M059J (cell line): ENCODE measurements around the gene RASA2. TPM values are rescaled to one million over a fixed set of nuclear protein-coding genes. Genes with fewer than 3 reads are reported as not detected.
A peak's percentile ranks its signal among the peaks of the same experiment; 100 is the strongest.

Experiments used
- DNase-seq: peaks from one replicate; pipeline ENCODE4 v3.0.0-alpha.2; 2012; ENCODE audit warnings: low read depth
- total RNA-seq: library from RNA; depleted of rRNA; stranded (reverse); fragments of >200 nt; shearing (Covaris generic); gene quantifications from 2 replicates; pipeline ENCODE4 v1.2.3, GENCODE V29; 2014

Gene RASA2
- total RNA-seq, 1 experiment from 2014 or later = 16.4 TPM

GRCh38 chr3:141643391-141643790 is 156.6 kb downstream of the RASA2 start:
- peak; percentile 80 for DNase-seq

GRCh38 chr3:141643796-141644195 is 157.0 kb downstream of the RASA2 start:
- no peak for DNase-seq

GRCh38 chr3:141644931-141645330 is 158.1 kb downstream of the RASA2 start:
- DNase-seq = peak; percentile 57

- peak; percentile 85 for DNase-seq
Measured at GRCh38 chr3:141646760-141647561, 160.1 kb downstream of the RASA2 start.

- DNase-seq = no peak
Measured at GRCh38 chr3:141647562-141647915, 160.7 kb downstream of the RASA2 start.

GRCh38 chr3:141648055-141648910 is 161.5 kb downstream of the RASA2 start:
- no peak for DNase-seq

- DNase-seq = no peak
Measured at GRCh38 chr3:141649871-141650270, 163.0 kb downstream of the RASA2 start.

GRCh38 chr3:141650783-141651182 is 164.0 kb downstream of the RASA2 start:
- no peak for DNase-seq

- DNase-seq = no peak
Measured at GRCh38 chr3:141651409-141651808, 164.6 kb downstream of the RASA2 start.

- DNase-seq = no peak
Measured at GRCh38 chr3:141652349-141652748, 165.5 kb downstream of the RASA2 start.

- DNase-seq = no peak
Measured at GRCh38 chr3:141653847-141654246, 167.0 kb downstream of the RASA2 start.

GRCh38 chr3:141655801-141656200 is 169.0 kb downstream of the RASA2 start:
- DNase-seq = no peak

- peak; percentile 85 for DNase-seq
Measured at GRCh38 chr3:141656771-141657170, 169.9 kb downstream of the RASA2 start.

- no peak for DNase-seq
Measured at GRCh38 chr3:141657516-141657915, 170.7 kb downstream of the RASA2 start.

- DNase-seq = peak; percentile 81
Measured at GRCh38 chr3:141659821-141660613, 173.2 kb downstream of the RASA2 start.

GRCh38 chr3:141660614-141660947 is 173.8 kb downstream of the RASA2 start:
- DNase-seq = no peak

GRCh38 chr3:141661229-141662196 is 174.7 kb downstream of the RASA2 start:
- DNase-seq = no peak

GRCh38 chr3:141663993-141664392 is 177.2 kb downstream of the RASA2 start:
- peak; percentile 29 for DNase-seq
